NT2/D1 (cell line): Measurements from ENCODE around the gene RALGPS1.

Experiments used
- SUZ12 ChIP-seq: IDR thresholded peaks from 2 replicates; pipeline ENCODE4 v1.6.1; 2011; ENCODE audit not compliant: insufficient read length, insufficient read depth; ENCODE audit errors: extremely low read depth
- YY1 ChIP-seq: IDR thresholded peaks from 2 replicates; pipeline ENCODE4 v1.6.1; 2011; ENCODE audit not compliant: insufficient read length, insufficient read depth
- ZNF274 ChIP-seq: IDR thresholded peaks from 2 replicates; pipeline ENCODE4 v1.6.1; 2011; ENCODE audit warnings: mild to moderate bottlenecking, low read depth, low read length

- no peak for TF ChIP-seq ZNF274
- TF ChIP-seq YY1: no peak
- TF ChIP-seq SUZ12: no peak
Observed at GRCh38 chr9:127136081-127136879, 221.7 kb downstream of the RALGPS1 start.
